Activated naive CD8-positive, alpha-beta T cell treated with anti-CD3 and anti-CD28 coated beads, Interleukin-2, amount 10 ng/mL, durations not matched to agents 7 days and 5 days (primary cell): ENCODE data around the gene SH2B2. TPM values are rescaled to one million over a fixed set of nuclear protein-coding genes. Genes with fewer than 3 reads are reported as not detected.
A peak's percentile ranks its signal among the peaks of the same experiment; 100 is the strongest.

Experiments used
- ATAC-seq: fragments of 150-1000 bp; cut with Tn5 transposase; one replicate; pipeline ENCODE4 v1.10.0; 2021; ENCODE audit warnings: low read depth, moderate library complexity
- POLR2A ChIA-PET: fragments of 350-600 bp; sonication (Branson Sonifier 250); formaldehyde crosslinking; loops from one replicate; lab custom pipeline; 2021; ENCODE audit warnings: antibody characterized with exemption; lab: Charles Lee
- DNase-seq: peaks from one replicate; pipeline ENCODE4 v3.0.0; 2021
- H3K27ac Mint-ChIP-seq: one replicate; pipeline ENCODE4 v1.8.0; 2022; ENCODE audit warnings: mild to moderate bottlenecking, mixed read lengths
- H3K27me3 Mint-ChIP-seq: one replicate; pipeline ENCODE4 v1.8.0; 2022; ENCODE audit warnings: mild to moderate bottlenecking, moderate library complexity, mixed read lengths
- H3K36me3 Mint-ChIP-seq: one replicate; pipeline ENCODE4 v1.8.0; 2021; ENCODE audit warnings: mild to moderate bottlenecking, mixed read lengths
- H3K4me1 Mint-ChIP-seq: one replicate; pipeline ENCODE4 v1.8.0; 2021; ENCODE audit warnings: mixed read lengths
- H3K4me3 Mint-ChIP-seq: one replicate; pipeline ENCODE4 v1.8.0; 2022; ENCODE audit warnings: mild to moderate bottlenecking, moderate library complexity, mixed read lengths
- H3K9me3 Mint-ChIP-seq: one replicate; pipeline ENCODE4 v1.8.0; 2021; ENCODE audit warnings: mixed read lengths
- total RNA-seq, 2 experiments: library from RNA; stranded (reverse); gene quantifications; one replicate each; pipeline ENCODE4 v1.2.3, GENCODE V29; 2021

The SH2B2 gene
- total RNA-seq, 2 experiments from 2014 or later: 0.97 to 1.2 TPM

DNA sequence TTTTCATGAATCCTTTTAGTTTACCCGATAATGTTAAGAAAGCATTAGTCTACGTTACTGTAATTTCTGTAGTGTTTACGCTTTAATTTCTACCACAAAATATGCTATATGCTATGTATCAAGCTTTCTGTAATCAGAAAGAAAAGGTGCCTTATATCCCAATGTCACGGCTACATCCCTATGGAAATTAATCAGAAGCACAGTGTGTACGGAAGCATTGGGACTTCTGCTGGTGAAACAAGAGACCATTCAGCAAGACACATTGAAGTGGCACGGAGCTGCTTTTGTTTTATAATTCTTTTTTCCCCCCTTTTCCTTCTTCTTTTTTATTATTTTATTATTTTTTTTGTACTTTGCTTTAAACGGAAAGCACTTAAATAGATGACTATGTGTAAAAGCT lies 31.2 kb upstream of the SH2B2 start:
- DNase-seq (no peak), ATAC-seq (no peak)
- no peaks in the 10 kb centered on the region for H3K27me3 Mint-ChIP-seq
- no peak overlapping the region for H3K27ac Mint-ChIP-seq
- no peak overlapping the region for H3K4me3 Mint-ChIP-seq
- no peaks in the 10 kb centered on the region for H3K9me3 Mint-ChIP-seq
- no peaks in the 10 kb centered on the region for H3K36me3 Mint-ChIP-seq
- POLR2A ChIA-PET: no interaction called here
- no peaks in the 10 kb centered on the region for H3K4me1 Mint-ChIP-seq

DNA sequence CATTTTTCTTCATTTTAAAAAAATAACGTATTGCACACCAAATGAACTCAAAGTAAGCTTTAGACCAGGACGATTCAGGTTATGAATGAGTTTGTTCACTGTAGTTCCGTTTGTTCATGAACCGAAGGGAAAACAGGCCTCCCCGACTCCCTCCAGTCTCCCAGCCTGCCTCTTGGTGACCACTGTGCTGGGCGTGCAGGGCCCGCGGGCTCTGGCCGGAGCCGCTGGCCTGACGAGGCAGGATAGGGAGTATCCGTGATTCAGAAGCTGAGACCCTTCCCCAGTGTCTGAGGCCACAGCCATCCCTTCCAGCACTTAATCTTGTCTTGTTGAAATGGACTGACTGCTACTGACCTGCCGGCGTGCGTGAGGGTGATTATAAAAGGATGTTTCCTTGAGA lies 30.8 kb upstream of the SH2B2 start:
- DNase-seq (no peak), ATAC-seq (no peak)
- no peak overlapping the region for H3K27ac Mint-ChIP-seq
- POLR2A ChIA-PET: no interaction called here
- H3K4me3 Mint-ChIP-seq: no peak overlapping the region
- no peaks in the 10 kb centered on the region for H3K36me3 Mint-ChIP-seq
- no peaks in the 10 kb centered on the region for H3K4me1 Mint-ChIP-seq
- H3K27me3 Mint-ChIP-seq: no peaks in the 10 kb centered on the region
- no peaks in the 10 kb centered on the region for H3K9me3 Mint-ChIP-seq

DNA sequence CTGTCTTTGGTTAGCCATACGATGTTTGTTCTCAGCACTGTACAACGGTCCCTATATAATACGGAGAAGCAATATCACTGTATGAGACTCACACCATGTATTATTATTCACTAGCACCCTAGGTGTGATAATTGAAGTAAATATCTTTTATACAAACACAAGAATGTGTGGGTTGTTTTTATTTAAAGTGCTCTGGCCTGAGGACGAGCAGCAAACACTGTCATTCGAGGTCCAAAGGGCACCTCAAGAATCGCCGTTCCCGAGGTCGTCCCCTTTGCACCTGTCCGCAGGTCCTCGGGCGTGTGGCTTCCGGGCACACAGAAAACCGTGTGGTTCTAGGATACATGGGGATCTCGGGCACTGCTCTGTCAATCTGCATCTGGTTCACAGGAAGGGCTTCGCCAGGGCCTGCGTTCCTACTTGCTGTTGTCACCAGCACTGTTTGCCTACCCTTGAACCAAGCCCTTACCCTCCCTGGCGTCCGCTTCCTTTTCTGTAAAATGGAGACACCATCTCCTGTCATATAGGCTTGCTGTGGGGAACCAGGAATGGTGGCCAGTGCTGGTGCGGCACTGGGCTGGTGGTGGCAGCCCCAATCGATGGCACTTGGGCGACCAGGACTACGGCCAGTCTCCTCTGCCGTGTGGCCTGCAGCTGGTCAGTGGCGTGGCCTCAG lies 28.5 kb upstream of the SH2B2 start:
- no peaks in the 10 kb centered on the region for H3K4me1 Mint-ChIP-seq
- POLR2A ChIA-PET: no interaction called here
- H3K27me3 Mint-ChIP-seq: no peaks in the 10 kb centered on the region
- no peak overlapping the region for H3K27ac Mint-ChIP-seq
- ATAC-seq: no peak
- H3K36me3 Mint-ChIP-seq: no peaks in the 10 kb centered on the region
- no peak overlapping the region for H3K4me3 Mint-ChIP-seq
- H3K9me3 Mint-ChIP-seq: no peaks in the 10 kb centered on the region
- DNase-seq: no peak

DNA sequence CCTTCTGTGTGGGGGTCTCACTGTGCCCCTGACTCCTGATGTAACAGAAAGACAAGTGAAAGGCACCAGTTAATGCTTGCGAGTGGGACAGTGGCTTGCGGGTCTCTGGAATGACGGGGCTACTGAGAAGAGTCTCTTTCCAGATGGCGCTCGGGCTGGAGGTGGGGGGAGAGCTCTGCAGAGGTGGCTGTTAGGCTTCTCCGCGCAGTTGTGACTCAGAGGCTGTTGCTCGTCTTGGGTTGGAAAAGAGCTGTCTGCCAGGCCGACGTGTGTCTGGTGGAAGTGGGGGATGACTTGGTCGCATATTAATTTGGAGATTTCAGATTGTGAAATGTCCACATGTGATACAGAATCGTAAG lies 27.9 kb upstream of the SH2B2 start:
- Mint-ChIP-seq H3K9me3 (no peaks in the 10 kb centered on the region), H3K27me3 (no peaks in the 10 kb centered on the region), H3K36me3 (no peaks in the 10 kb centered on the region), H3K4me3 (no peak overlapping the region), H3K4me1 (no peaks in the 10 kb centered on the region), H3K27ac (no peak overlapping the region)
- DNase-seq: no peak
- no peak for ATAC-seq
- POLR2A ChIA-PET: no interaction called here

DNA sequence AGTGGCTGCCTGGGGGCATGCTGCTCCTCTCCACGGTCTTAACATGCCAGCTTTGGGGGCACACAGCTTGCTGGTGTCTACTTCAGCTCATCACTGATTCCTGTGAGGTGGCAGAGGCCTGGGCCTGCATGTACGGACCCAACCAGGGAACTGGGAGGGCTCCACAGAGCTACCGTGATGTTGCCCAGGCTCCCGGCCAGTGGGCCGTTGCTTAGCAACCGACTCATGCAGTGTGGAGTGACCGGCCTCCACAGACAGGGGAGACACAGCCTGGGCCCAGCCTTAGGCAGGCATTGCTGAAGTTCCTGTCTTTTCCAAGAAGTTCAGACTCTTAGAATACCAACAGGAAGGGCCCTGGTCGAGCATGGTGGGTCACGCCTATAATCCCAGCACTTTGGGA lies 25.8 kb upstream of the SH2B2 start:
- Mint-ChIP-seq H3K4me1 (no peaks in the 10 kb centered on the region), H3K27ac (no peak overlapping the region), H3K4me3 (no peak overlapping the region), H3K36me3 (no peaks in the 10 kb centered on the region), H3K9me3 (no peaks in the 10 kb centered on the region), H3K27me3 (no peaks in the 10 kb centered on the region)
- DNase-seq (no peak), ATAC-seq (no peak)
- POLR2A ChIA-PET: no interaction called here

DNA sequence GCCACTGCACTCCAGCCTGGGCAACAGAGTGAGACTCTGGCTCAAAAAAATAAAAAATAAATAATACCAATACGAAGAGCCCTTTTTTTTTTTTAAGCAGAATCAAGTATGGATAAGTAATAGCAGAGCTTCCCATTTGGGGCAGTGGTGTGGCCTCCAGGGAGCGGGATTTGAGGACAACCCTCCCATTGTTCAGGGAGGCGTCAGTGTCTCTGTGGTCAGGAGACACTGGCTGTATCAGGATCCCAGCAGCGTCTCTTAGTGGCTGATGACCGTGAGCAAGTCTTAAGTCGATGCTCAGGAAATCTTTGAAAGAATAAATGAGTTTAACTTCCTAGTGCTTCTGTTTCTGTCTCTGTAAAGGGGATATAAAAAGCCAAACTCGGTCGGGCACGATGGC lies 25.2 kb upstream of the SH2B2 start:
- DNase-seq (no peak), ATAC-seq (no peak)
- Mint-ChIP-seq H3K4me1 (no peaks in the 10 kb centered on the region), H3K9me3 (no peaks in the 10 kb centered on the region), H3K4me3 (no peak overlapping the region), H3K27ac (no peak overlapping the region), H3K36me3 (no peaks in the 10 kb centered on the region), H3K27me3 (no peaks in the 10 kb centered on the region)
- POLR2A ChIA-PET: no interaction called here

DNA sequence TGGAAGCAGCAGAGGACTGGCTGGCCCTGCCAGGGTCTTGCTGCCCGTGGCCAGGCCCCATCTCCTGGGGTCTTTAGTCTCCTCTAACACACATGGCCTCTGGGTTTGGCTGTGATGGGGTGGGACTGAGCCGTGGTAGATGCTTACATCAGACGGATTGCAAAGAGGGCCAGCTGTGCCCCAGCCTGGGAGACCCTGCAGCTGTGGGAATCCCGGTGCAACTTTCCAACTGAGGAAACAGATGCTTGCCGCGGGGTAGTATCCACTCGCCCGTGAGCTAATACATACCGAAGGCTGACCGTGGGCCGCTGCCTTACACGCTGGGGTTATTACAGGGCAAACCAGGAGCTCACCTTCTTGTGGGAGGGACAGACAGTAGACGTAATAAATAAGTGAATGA lies 24.1 kb upstream of the SH2B2 start:
- ATAC-seq: no peak
- no peaks in the 10 kb centered on the region for H3K4me1 Mint-ChIP-seq
- POLR2A ChIA-PET: no interaction called here
- H3K9me3 Mint-ChIP-seq: no peaks in the 10 kb centered on the region
- H3K4me3 Mint-ChIP-seq: no peak overlapping the region
- DNase-seq: no peak
- H3K27me3 Mint-ChIP-seq: no peaks in the 10 kb centered on the region
- no peaks in the 10 kb centered on the region for H3K36me3 Mint-ChIP-seq
- H3K27ac Mint-ChIP-seq: no peak overlapping the region

DNA sequence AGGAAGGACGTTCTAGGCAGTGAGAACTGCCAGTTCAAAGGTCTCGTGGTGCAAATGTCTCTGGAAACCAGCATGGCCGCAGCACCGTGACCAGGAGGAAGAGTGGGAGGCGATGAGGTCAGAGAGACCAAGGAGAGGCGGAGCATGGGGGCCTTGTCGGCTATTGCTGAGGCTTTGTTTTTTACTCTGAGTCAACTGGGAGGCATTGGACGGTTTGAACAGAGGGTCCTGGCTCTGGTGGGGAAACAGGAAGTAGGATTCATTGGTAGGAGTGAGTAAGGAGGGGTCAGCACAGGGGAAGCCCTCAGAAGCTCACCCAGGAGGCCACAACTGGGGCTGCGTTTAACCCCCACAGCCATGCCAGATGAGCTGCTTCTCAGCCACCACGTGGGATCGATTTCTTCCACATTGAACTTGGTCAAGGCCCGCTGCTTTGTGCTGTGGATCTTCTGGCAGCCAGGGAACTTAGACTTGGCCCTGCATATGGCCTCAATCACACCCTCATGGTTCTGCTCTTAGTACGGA lies 22.2 kb upstream of the SH2B2 start:
- Mint-ChIP-seq H3K27ac (no peak overlapping the region), H3K9me3 (no peaks in the 10 kb centered on the region), H3K4me3 (no peak overlapping the region), H3K27me3 (no peaks in the 10 kb centered on the region), H3K4me1 (no peaks in the 10 kb centered on the region), H3K36me3 (no peaks in the 10 kb centered on the region)
- no peak for DNase-seq
- POLR2A ChIA-PET: no interaction called here
- ATAC-seq: no peak

DNA sequence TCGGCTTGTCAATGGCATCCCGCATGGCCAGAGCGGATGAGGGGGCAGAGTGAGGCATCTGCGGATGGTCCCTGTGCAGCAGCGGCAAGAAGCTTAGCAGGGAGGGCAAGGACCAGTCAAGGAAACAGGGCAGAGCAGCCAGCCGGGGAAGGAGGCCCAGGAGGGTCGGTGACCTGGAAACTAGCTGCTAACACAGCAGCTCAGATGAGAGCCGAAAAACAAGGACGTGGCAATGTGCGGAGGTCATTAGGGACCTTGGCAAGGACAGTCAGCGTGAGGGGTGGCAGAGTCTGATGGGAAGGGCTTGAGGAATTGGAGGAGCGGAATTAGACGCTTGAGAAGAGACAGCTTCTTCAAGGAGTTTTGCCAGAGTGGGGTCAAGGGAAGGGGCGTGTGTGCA lies 20.1 kb upstream of the SH2B2 start:
- Mint-ChIP-seq H3K27ac (no peak overlapping the region), H3K9me3 (no peaks in the 10 kb centered on the region), H3K4me3 (no peak overlapping the region), H3K27me3 (no peaks in the 10 kb centered on the region), H3K36me3 (no peaks in the 10 kb centered on the region), H3K4me1 (no peaks in the 10 kb centered on the region)
- POLR2A ChIA-PET: no interaction called here
- DNase-seq (no peak), ATAC-seq (no peak)

DNA sequence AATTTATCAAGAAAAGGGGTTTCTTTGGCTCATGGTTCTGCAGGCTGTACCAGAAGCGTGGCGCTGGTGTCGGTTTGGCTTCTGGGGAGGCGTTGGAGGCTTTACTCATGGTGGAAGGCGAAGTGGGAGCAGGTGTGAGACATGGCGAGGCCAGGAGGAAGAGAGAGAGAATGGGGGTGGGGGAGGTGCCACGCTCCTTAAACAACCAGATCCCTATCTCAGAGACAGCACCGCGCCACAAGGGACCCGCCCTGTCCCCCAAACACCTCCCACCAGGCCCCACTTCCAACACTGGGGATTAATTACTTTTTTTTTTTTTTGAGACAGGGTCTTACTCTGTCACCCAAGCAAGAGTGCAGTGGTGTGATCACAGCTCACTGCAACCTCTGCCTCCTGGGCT lies 18.0 kb upstream of the SH2B2 start:
- no peak for DNase-seq
- Mint-ChIP-seq H3K36me3 (no peaks in the 10 kb centered on the region), H3K4me1 (peaks cover 1% of the 10 kb centered on the region), H3K9me3 (no peaks in the 10 kb centered on the region), H3K4me3 (no peak overlapping the region), H3K27me3 (no peaks in the 10 kb centered on the region), H3K27ac (no peak overlapping the region)
- ATAC-seq: no peak
- POLR2A ChIA-PET: no interaction called here

DNA sequence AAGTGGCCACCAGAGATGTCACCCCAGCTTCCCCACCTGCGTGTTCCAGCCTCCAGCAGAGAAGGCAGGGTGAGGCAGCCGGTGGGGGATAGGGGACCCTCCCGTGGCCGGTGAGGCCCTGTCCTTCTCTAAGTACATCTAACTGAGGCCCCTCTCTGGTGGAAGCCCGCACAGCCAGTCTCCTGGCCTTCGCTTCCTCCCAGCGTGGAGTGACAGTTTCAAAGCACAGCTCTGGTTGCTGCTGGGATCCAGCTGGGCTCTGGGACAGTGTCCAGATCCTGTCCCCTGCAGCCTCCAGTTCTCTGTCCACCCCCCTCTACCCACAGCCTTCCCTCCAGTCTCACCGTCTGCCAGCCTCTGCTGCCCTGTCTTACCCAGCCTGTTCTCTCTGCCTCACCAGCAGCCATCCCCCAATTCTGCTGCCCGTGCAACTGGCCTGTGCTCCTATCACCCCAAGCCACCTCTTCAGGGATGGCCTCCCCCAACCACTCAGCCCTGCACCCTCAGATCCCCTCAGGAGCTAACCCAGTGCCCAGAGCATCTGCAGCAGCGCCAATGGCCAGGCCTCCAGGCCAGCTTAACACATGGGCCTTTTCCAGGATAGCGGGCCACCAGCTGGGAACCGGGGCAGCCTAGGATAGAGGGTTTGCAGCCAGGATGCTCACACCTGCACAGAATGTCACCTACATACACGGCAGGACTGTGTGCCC lies 16.3 kb upstream of the SH2B2 start:
- ATAC-seq (no peak), DNase-seq (no peak)
- H3K4me3 Mint-ChIP-seq: no peak overlapping the region
- POLR2A ChIA-PET: no interaction called here
- no peaks in the 10 kb centered on the region for H3K9me3 Mint-ChIP-seq
- no peaks in the 10 kb centered on the region for H3K27me3 Mint-ChIP-seq
- no peaks in the 10 kb centered on the region for H3K36me3 Mint-ChIP-seq
- no peak overlapping the region for H3K27ac Mint-ChIP-seq
- peaks cover 1% of the 10 kb centered on the region for H3K4me1 Mint-ChIP-seq

DNA sequence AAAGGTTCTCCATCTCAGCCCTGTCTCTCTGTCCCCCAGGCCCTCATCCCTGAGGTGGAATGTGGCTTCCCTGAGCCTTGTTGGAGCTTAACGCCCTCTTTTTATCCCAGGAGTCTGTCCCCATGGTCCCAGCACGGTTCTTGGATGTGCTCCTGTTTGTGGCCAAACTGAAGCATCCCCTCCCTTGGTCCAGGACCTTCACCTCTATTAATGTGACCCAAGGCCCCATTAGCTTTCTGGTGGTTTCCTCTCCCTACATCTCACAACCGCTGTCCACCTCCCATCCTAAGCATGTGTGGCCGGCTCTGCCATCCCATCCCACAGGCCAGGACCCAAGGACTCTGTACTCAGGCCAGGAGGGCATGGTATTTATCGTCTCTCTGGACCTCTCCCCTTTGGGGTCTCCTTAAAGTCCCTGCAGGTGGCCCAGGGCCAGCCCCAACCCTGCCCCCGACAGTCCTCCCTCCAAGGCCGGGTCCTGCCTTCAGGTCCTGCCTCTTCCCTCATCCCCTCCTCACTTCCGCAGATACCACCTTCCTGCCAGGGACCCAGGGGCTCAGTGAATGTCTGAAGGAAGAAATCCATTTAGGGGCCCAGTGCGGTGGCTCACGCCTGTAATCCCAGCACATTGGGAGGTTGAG lies 15.4 kb upstream of the SH2B2 start:
- POLR2A ChIA-PET: interaction anchor here (0.6 kb wide), 1 partner anchor 945 kb away, joined by 5 read pairs; no protein-coding TSS in a partner anchor
- no peak overlapping the region for H3K27ac Mint-ChIP-seq

DNA sequence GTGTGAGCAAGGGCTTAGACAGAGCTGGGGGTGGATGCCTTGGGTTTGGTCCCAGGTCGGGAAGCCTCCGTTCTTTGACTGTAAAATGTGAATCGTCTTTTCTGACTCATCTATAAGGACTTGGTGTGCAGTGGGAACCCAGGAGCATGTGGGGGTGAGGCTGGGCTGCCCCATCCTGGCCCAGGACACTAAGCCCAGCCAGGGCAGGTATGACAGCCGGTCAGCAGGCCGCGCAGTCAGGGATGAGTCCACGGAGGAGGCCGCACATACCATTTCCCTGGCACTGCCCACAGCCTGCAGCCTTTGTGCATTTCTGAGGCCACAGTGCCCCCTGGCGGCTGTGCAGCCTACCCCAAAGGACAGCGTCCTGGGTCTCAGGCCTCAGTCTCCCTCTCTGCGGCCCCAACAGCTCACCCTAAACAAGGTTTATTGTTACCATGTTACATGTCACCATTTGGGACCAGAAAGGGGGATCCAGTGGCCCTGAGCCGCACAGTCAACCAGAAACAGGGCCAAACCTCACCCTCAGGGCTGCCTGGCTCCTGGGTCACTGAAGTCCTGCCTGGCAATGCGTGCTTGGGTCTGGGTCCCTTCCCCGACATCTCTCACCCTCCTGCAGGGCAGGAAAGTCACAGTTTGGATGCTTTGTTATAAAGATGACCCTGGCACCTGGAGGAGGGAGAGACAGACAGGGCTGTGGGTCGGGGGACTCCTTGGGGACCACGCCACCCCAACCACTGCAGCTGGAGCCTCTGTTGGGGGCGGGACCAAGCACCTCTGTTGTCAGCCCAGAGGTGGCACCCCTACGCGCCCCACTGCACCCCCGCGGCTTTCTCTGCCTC lies 14.4 kb upstream of the SH2B2 start:
- Mint-ChIP-seq H3K4me1 (peaks cover 1% of the 10 kb centered on the region), H3K27ac (no peak overlapping the region), H3K4me3 (no peak overlapping the region), H3K27me3 (no peaks in the 10 kb centered on the region), H3K36me3 (no peaks in the 10 kb centered on the region), H3K9me3 (no peaks in the 10 kb centered on the region)
- DNase-seq (peak; percentile 84), ATAC-seq (peak; percentile 79)
- POLR2A ChIA-PET: no interaction called here

More for the DNA sequence above, 15.4 kb upstream of the SH2B2 start:
- no peaks in the 10 kb centered on the region for H3K9me3 Mint-ChIP-seq
- H3K4me3 Mint-ChIP-seq: no peak overlapping the region
- ATAC-seq (no peak), DNase-seq (no peak)
- H3K27me3 Mint-ChIP-seq: no peaks in the 10 kb centered on the region
- peaks cover 1% of the 10 kb centered on the region for H3K4me1 Mint-ChIP-seq
- H3K36me3 Mint-ChIP-seq: no peaks in the 10 kb centered on the region
